GM21529 (cell line): ENCODE results near the gene MED27.

Experiments used
- ATAC-seq: cut with Tn5 transposase; IDR thresholded peaks from one replicate; pipeline ENCODE4 v1.9.1; 2021; ENCODE audit not compliant: unreplicated experiment

MED27 gene

GRCh38 chr9:131823701-131824146 is 255.9 kb downstream of the MED27 start:
- no peak for ATAC-seq

DNA sequence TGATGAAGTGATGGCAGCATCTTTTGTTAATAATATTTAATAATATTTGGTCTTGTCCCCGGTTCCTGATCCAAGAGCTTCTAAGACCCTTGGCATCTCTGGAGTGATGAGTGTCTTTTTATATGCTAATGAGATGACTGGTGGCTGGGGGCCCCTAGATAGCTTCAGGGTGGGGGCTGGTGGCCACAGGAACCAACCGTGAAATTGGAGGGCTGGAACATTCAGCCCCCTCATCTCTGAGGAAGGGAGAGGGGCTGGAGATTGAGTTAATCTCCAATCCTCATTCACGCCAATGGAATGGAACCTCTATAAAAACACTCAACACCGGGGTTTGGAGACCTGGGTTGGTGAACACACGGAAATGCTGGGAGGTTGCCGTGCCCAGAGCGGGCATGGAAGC is 261.6 kb downstream of the MED27 start:
- no peak for ATAC-seq

DNA sequence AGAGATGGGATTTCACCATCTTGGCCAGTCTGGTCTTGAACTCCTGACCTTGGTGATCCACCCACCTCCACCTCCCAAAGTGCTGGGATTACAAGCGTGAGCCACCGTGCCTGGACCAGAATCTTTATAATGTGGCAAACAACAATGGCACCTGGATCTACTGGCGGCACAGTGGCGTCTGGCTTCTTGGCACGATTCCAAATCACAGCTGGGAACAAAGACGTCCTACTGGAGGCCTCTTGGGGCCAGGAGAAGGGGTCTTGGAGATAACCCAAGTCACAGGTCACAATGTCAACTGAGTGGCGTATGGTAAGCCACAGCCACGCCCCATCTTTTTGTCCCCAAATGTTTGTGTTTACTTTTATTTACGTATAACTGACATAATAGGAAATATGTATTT is 262.0 kb downstream of the MED27 start:
- ATAC-seq: no peak

GRCh38 chr9:131817073-131817472 is 262.6 kb downstream of the MED27 start:
- ATAC-seq: no peak

DNA sequence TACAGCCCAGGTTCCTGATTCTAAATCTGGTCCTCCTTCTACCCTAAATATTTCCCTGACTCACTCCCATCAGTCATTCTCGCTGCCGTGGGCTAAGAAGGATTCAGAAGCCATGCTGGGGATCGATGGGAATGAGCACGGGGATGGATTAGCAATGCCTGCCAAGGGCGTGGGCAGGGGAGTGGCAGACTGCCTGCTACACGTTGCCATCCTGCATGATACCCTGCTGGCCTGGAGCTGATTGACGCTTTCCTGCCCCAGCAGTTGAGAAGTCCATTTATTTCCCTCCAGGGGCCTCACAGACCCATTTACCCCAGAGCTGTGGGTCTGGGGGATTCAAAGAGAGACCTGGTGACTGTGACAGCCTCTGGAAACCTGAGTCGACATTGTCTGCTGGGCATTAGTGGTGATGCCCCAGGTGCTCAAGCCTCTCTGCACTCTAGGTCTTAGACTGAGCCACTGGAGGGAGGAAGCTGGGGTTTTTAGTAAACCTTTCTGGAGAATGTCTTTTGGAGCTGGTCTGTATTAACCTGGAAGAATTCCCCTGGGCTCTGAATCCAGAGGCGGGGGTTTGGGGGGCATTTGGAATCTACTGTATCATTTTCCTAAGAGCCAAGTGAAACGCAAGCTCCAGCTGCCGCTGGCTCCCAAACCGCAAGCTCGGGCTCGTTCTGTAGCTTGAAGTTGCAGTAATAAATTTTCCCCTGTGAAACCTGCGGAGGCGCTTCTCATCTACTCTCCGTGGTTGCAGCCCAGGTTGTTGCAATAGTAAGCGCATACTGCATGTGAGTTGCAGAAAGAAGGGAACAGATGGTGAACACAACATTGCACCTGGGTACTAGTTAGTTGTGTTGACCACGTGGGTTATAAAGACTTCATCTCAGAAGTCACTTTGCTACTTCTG is 263.4 kb downstream of the MED27 start:
- no peak for ATAC-seq

GRCh38 chr9:131814707-131815106 is 265.0 kb downstream of the MED27 start:
- no peak for ATAC-seq

GRCh38 chr9:131813116-131813515 is 266.6 kb downstream of the MED27 start:
- no peak for ATAC-seq

DNA sequence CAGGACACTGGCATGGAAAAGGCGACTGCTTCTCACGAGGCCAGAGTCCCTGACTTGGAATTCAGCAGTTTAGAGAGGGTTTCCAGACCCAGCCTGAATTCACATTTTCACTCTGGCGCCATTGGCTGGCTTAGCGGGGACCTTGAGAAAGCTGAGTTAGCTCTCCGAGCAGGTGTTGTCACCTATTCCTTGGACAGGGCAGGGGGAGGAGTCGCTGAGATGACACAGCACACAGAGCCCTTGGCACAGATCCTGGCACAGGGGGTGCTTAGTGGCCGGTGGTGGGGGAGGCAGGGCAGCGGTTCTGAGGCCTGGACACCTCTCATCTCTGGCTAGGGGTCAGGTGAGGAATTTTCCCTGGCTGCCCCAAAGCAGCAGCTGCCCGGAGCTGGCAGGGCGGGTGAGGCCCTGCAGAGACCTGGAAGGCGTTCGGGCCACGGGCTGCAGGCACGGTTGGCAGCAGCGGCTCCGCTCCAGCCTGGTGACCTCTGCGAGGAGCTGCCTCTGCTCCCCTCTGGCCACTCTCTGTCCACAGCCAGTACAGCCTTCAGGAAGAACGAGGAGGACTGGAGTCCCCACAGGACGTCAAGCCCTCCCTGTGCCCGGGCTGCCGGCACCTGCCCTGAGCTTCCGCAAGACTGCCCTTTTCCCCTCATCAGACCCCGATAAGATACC is 267.4 kb downstream of the MED27 start:
- no peak for ATAC-seq

DNA sequence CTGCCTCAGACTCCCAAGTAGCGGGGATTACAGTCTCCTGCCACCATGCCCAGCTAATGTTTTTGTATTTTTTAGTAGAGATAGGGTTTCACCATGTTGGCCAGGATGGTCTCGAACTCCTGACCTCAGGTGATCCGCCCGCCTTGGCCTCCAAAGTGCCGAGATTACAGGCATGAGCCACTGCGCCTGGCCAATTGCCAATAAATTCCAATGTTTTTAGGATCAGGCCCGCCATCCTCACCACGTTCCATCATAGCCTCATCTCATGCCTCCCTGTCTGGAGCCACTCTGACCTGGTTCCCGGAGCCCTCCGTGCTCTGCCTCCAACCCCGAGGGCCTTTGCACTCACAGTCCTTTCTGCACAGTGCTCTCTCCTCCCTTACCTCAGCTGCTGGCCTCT is 268.3 kb downstream of the MED27 start:
- no peak for ATAC-seq

GRCh38 chr9:131810351-131811170 is 269.1 kb downstream of the MED27 start:
- no peak for ATAC-seq
